Measurements from ENCODE around the gene TIMP2.

TIMP2 gene

DNA sequence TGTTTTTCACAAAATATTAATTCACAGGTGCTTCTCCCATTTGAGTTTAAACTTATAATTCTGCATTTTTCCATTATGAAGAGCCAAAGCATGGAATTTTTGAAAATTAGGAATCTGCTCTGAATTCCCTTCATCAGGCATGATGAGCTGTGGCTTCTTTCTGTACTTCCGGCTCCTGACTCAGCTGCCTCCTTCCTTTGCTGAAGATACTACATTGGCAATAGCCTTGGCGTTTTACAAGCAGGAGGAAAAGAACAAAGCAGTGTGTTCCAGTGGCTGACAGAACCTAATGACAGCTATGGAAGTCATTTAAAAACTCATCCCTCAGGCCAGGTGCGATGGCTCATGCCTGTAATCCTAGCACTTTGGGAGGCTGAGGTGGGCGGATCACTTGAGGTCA is 66.1 kb downstream of the TIMP2 start:
- H3K36me3 ChIP-seq (ENCODE audit: control insufficient read depth, insufficient read depth, low read length) = peaks cover 4% of the 10 kb centered on the region; the same call in 1 of the 2 replicates
- no peaks in the 10 kb centered on the region for H3K27me3 ChIP-seq (ENCODE audit: control insufficient read depth, insufficient read depth, low read length)
- no peak overlapping the region for H3K27ac ChIP-seq (ENCODE audit: low read depth, low read length)
- no peaks in the 10 kb centered on the region for H3K4me1 ChIP-seq (ENCODE audit: control insufficient read depth, insufficient read depth, low read length)
- no peak overlapping the region for H3K4me3 ChIP-seq (ENCODE audit: low read depth, low read length)
- H3K9ac ChIP-seq (ENCODE audit: low read length) = no peak overlapping the region
- no peaks in the 10 kb centered on the region for H3K9me3 ChIP-seq (ENCODE audit: control insufficient read depth, insufficient read depth, low read depth, low read length)

DNA sequence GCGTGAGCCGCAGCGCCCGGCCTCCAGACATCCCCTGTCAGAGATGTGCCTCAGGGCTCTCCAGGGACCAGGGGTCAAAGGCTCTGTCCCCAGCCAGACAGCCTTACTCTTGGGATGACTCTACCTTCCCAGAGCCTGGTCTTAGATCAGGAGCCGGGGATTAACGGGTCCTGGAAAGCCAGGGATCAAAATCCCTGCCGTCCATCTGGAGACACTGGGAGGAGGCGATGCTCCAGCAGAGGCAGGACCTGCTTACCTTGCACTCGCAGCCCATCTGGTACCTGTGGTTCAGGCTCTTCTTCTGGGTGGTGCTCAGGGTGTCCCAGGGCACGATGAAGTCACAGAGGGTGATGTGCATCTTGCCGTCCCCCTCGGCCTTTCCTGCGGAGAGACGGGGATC is 67.9 kb downstream of the TIMP2 start:
- Histone ChIP-seq H3K27ac (ENCODE audit: low read depth, low read length) (no peak overlapping the region), H3K27me3 (ENCODE audit: control insufficient read depth, insufficient read depth, low read length) (no peaks in the 10 kb centered on the region), H3K9ac (ENCODE audit: low read length) (no peak overlapping the region), H3K36me3 (ENCODE audit: control insufficient read depth, insufficient read depth, low read length) (peaks cover 4% of the 10 kb centered on the region; the same call in 1 of the 2 replicates), H3K4me3 (ENCODE audit: low read depth, low read length) (no peak overlapping the region), H3K4me1 (ENCODE audit: control insufficient read depth, insufficient read depth, low read length) (no peaks in the 10 kb centered on the region), H3K9me3 (ENCODE audit: control insufficient read depth, insufficient read depth, low read depth, low read length) (no peaks in the 10 kb centered on the region)

DNA sequence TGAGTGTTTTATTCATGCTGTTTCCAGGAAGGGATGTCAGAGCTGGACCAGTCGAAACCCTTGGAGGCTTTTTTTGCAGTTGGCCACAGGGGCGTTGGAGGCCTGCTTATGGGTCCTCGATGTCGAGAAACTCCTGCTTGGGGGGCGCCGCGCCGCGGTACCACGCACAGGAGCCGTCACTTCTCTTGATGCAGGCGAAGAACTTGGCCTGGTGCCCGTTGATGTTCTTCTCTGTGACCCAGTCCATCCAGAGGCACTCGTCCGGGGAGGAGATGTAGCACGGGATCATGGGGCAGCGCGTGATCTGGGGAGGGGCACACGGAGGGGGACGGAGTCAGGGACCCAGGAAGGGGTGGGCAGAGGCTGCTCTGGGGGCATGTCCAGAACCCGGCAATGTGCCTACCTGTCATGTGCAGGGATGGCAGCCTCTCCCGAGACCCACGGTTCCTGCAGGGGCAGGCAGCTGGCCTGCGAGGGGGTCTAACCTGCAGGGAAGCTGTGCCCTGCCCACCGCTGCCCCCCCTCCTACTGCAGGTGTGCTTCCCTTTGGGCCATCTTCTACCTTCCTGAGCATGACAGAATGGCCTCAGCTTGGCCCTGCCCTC is 69.5 kb downstream of the TIMP2 start:
- peaks cover 4% of the 10 kb centered on the region; the same call in 1 of the 2 replicates for H3K36me3 ChIP-seq (ENCODE audit: control insufficient read depth, insufficient read depth, low read length)
- H3K9me3 ChIP-seq (ENCODE audit: control insufficient read depth, insufficient read depth, low read depth, low read length) = no peaks in the 10 kb centered on the region
- no peak overlapping the region for H3K9ac ChIP-seq (ENCODE audit: low read length)
- H3K27me3 ChIP-seq (ENCODE audit: control insufficient read depth, insufficient read depth, low read length) = no peaks in the 10 kb centered on the region
- no peaks in the 10 kb centered on the region for H3K4me1 ChIP-seq (ENCODE audit: control insufficient read depth, insufficient read depth, low read length)
- H3K4me3 ChIP-seq (ENCODE audit: low read depth, low read length) = no peak overlapping the region
- no peak overlapping the region for H3K27ac ChIP-seq (ENCODE audit: low read depth, low read length)

DNA sequence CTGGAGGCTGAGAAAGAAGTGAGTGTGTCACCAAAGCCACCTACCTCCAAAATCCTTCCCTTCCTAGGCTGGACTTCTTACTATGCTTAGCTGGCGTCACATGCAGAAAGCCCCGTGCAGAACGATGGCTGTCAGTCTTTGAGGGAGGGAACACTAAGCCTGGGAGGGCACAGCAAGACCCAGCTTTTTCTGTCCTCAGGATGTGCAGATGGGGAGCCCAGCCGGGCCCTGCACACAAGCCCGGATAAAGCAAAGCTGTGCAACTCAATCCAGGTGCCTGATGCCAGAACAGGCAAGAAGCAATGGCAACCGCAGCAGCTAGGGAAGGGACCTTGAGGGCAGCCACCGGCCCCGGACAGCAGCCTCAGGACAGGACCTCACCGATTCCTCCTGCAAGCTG is 70.7 kb downstream of the TIMP2 start:
- no peak overlapping the region for H3K9ac ChIP-seq (ENCODE audit: low read length)
- no peaks in the 10 kb centered on the region for H3K4me1 ChIP-seq (ENCODE audit: control insufficient read depth, insufficient read depth, low read length)
- H3K36me3 ChIP-seq (ENCODE audit: control insufficient read depth, insufficient read depth, low read length) = peaks cover 4% of the 10 kb centered on the region; the same call in 1 of the 2 replicates
- no peak overlapping the region for H3K27ac ChIP-seq (ENCODE audit: low read depth, low read length)
- H3K9me3 ChIP-seq (ENCODE audit: control insufficient read depth, insufficient read depth, low read depth, low read length) = no peaks in the 10 kb centered on the region
- H3K27me3 ChIP-seq (ENCODE audit: control insufficient read depth, insufficient read depth, low read length) = no peaks in the 10 kb centered on the region
- H3K4me3 ChIP-seq (ENCODE audit: low read depth, low read length) = no peak overlapping the region

DNA sequence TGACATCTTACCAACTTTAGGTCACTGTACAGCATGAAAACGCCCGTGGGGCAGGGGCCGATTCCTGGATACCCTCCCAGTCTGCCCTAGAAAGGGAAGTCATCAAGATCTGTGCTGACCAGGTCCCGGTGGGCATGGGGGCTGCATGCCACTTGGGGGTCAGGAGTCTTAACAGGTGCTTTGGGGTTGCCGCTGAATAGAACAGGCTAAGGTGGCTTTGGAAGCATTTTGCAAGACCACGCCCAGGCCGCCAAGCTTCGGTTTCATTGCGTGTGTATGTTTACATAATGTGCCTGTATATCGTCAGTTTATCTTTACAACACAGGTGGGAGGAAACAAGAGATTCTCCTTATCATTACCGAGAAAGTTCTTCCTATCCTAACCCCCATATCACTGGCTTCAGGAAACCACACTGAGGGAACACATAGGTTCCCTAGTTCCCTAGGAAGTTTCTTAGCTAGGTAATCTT is 71.2 kb downstream of the TIMP2 start:
- no peak overlapping the region for H3K9ac ChIP-seq (ENCODE audit: low read length)

DNA sequence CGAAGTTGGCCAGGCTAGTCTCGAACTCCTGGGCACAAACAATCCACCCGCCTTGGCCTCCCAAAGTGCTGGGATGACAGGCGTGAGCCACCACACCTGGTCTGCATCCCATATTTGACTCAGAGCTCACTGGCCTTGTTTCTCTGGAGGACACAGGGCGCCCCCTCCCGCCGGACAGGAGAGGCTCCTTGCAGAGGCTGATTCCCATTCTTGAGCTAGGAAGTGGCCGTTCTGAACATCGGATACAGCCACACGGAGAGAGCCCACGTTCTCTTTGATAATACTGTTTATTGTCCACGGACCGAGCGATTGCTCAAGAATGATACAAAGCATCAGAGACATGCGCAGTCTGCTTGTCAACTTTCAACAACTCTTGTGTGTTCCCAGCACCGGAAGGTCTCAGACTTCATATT is 72.5 kb downstream of the TIMP2 start:
- Histone ChIP-seq H3K9me3 (ENCODE audit: control insufficient read depth, insufficient read depth, low read depth, low read length) (no peaks in the 10 kb centered on the region), H3K36me3 (ENCODE audit: control insufficient read depth, insufficient read depth, low read length) (peaks cover 4% of the 10 kb centered on the region; the same call in 1 of the 2 replicates), H3K4me3 (ENCODE audit: low read depth, low read length) (no peak overlapping the region), H3K27ac (ENCODE audit: low read depth, low read length) (no peak overlapping the region), H3K27me3 (ENCODE audit: control insufficient read depth, insufficient read depth, low read length) (no peaks in the 10 kb centered on the region), H3K9ac (ENCODE audit: low read length) (no peak overlapping the region), H3K4me1 (ENCODE audit: control insufficient read depth, insufficient read depth, low read length) (no peaks in the 10 kb centered on the region)

More for the DNA sequence above, 71.2 kb downstream of the TIMP2 start:
- no peaks in the 10 kb centered on the region for H3K27me3 ChIP-seq (ENCODE audit: control insufficient read depth, insufficient read depth, low read length)
- no peaks in the 10 kb centered on the region for H3K9me3 ChIP-seq (ENCODE audit: control insufficient read depth, insufficient read depth, low read depth, low read length)
- H3K27ac ChIP-seq (ENCODE audit: low read depth, low read length) = no peak overlapping the region
- no peak overlapping the region for H3K4me3 ChIP-seq (ENCODE audit: low read depth, low read length)
- no peaks in the 10 kb centered on the region for H3K4me1 ChIP-seq (ENCODE audit: control insufficient read depth, insufficient read depth, low read length)
- H3K36me3 ChIP-seq (ENCODE audit: control insufficient read depth, insufficient read depth, low read length) = peaks cover 4% of the 10 kb centered on the region; the same call in 1 of the 2 replicates

DNA sequence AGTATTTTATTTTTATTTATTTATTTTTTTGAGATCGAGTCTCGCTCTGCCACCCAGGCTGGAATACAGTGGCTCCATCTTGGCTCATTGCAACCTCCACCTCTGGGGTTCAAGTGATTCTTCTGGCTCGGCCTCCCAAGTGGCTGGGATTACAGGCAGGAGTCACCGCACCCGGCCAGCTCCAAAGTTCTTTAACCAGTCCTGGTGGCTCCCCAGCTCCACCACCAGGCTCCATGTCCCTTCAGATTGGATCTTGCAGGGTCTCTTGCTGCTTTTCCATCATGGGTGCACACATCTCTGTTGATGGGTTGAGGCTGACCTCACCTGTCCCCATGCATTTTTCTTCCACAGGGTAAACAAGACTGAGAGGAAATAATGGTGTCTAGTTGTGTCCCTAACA is 76.2 kb downstream of the TIMP2 start:
- Histone ChIP-seq H3K4me1 (ENCODE audit: control insufficient read depth, insufficient read depth, low read length) (no peaks in the 10 kb centered on the region), H3K9ac (ENCODE audit: low read length) (no peak overlapping the region), H3K9me3 (ENCODE audit: control insufficient read depth, insufficient read depth, low read depth, low read length) (no peaks in the 10 kb centered on the region), H3K4me3 (ENCODE audit: low read depth, low read length) (no peak overlapping the region), H3K36me3 (ENCODE audit: control insufficient read depth, insufficient read depth, low read length) (no peaks in the 10 kb centered on the region), H3K27ac (ENCODE audit: low read depth, low read length) (no peak overlapping the region), H3K27me3 (ENCODE audit: control insufficient read depth, insufficient read depth, low read length) (no peaks in the 10 kb centered on the region)

DNA sequence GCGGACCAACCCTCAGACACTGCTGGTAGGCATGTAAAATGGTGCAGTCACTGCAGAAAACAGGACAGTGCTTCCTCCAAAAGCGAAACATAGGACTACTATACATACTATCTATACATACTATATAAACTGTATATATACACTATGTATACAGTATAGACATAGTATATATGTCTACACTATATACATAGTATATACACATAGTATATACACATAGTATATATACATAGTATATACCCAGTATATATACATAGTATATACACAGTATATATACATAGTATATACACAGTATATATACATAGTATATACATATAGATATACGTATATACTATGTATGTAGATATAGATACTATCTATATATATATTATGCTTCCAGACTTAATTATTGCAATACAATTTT is 78.1 kb downstream of the TIMP2 start:
- Histone ChIP-seq H3K4me1 (ENCODE audit: control insufficient read depth, insufficient read depth, low read length) (no peaks in the 10 kb centered on the region), H3K4me3 (ENCODE audit: low read depth, low read length) (no peak overlapping the region), H3K9ac (ENCODE audit: low read length) (no peak overlapping the region), H3K27me3 (ENCODE audit: control insufficient read depth, insufficient read depth, low read length) (no peaks in the 10 kb centered on the region), H3K9me3 (ENCODE audit: control insufficient read depth, insufficient read depth, low read depth, low read length) (no peaks in the 10 kb centered on the region), H3K27ac (ENCODE audit: low read depth, low read length) (no peak overlapping the region), H3K36me3 (ENCODE audit: control insufficient read depth, insufficient read depth, low read length) (no peaks in the 10 kb centered on the region)

DNA sequence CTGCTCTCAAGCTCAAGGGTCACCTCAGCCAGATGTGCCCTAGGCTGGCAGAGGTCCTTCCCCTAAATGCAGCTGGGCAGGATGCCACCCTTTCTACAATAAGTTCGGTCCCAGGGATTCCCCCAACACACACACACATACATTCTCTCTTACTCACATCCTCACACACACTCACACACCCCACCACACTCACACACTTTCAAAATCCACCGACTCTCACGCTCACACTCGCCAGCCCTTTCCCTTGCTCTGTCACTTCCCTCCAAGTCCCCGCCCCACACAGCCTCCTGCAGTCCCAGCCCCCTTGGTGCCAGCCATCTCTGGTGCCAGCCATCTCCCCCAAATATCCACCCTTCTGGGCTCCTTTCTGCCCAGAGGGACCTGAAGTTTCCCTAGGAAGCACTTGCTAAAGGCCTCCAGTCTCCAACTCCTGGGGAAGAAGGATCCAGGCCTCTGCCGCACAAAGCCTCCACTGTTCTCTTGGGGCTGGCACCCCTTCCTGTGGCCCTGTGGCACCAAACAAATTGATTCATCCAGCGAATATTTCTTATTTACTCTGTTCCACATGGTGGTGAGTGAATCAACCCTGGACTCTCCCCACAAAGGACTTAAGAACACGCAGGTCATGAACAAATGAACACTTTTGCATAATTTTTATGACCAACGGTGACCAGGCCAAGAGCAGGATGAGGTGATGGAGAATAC is 80.7 kb downstream of the TIMP2 start:
- Histone ChIP-seq H3K27me3 (ENCODE audit: control insufficient read depth, insufficient read depth, low read length) (no peaks in the 10 kb centered on the region), H3K27ac (ENCODE audit: low read depth, low read length) (no peak overlapping the region)

DNA sequence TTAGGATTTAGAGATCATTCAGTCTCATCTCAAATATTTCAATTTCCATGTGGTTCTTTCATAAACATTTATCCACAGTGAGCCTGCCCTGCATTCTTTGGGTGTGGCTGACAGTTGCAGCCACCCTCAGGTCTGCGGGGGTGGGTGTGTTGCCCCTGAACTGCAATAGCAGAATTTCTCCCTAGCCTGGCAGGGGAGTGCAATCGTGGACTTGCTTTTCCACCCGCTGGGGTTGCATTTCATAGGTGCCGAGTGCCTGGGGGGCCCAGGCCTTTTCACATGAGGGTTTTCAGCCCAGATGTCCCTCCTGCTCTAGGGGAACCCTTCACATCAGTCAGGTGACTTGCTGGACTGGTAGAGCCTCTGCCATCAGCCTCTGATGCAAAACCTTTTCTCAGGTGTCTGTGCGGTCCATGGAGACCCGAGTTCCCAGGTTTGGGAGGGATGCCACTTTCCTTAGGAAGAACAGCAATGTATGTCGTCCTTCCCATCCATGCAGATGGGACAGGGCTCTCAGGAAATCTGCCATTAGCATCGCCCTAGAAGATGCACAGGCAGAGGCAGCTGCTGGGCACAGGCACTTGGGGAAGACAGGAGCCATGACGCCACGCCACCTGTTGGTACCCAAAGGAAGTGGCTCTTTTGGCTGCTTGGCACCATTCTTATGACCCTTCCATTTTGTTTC is 82.2 kb downstream of the TIMP2 start:
- Histone ChIP-seq H3K9me3 (ENCODE audit: control insufficient read depth, insufficient read depth, low read depth, low read length) (no peaks in the 10 kb centered on the region), H3K27me3 (ENCODE audit: control insufficient read depth, insufficient read depth, low read length) (no peaks in the 10 kb centered on the region), H3K4me1 (ENCODE audit: control insufficient read depth, insufficient read depth, low read length) (peaks cover 17% of the 10 kb centered on the region), H3K9ac (ENCODE audit: low read length) (no peak overlapping the region), H3K36me3 (ENCODE audit: control insufficient read depth, insufficient read depth, low read length) (peaks cover 5% of the 10 kb centered on the region), H3K4me3 (ENCODE audit: low read depth, low read length) (no peak overlapping the region), H3K27ac (ENCODE audit: low read depth, low read length) (no peak overlapping the region)

More for the DNA sequence above, 80.7 kb downstream of the TIMP2 start:
- no peaks in the 10 kb centered on the region for H3K36me3 ChIP-seq (ENCODE audit: control insufficient read depth, insufficient read depth, low read length)
- H3K9ac ChIP-seq (ENCODE audit: low read length) = no peak overlapping the region
- peaks cover 6% of the 10 kb centered on the region for H3K4me1 ChIP-seq (ENCODE audit: control insufficient read depth, insufficient read depth, low read length)
- no peaks in the 10 kb centered on the region for H3K9me3 ChIP-seq (ENCODE audit: control insufficient read depth, insufficient read depth, low read depth, low read length)
- H3K4me3 ChIP-seq (ENCODE audit: low read depth, low read length) = no peak overlapping the region
